ENCODE results near the gene MDH1.

GRCh38 chr2:63590626-63591408 lies 2.1 kb downstream of the MDH1 start:
- TF ChIP-seq CTCF (tag by site-specific recombination; IDR thresholded peaks at IDR 0.05) (no peak), ZNF530 (tag by site-specific recombination; IDR thresholded peaks at IDR 0.05; ENCODE audit: low read depth) (no peak), ZBTB8A (tag by site-specific recombination; IDR thresholded peaks at IDR 0.05) (no peak), SETDB1 (IDR thresholded peaks at IDR 0.05; ENCODE audit: insufficient read length, low read length) (no peak), ZNF121 (tag by site-specific recombination; IDR thresholded peaks at IDR 0.05) (no peak)
- TF ChIP-seq, protein P1, sequence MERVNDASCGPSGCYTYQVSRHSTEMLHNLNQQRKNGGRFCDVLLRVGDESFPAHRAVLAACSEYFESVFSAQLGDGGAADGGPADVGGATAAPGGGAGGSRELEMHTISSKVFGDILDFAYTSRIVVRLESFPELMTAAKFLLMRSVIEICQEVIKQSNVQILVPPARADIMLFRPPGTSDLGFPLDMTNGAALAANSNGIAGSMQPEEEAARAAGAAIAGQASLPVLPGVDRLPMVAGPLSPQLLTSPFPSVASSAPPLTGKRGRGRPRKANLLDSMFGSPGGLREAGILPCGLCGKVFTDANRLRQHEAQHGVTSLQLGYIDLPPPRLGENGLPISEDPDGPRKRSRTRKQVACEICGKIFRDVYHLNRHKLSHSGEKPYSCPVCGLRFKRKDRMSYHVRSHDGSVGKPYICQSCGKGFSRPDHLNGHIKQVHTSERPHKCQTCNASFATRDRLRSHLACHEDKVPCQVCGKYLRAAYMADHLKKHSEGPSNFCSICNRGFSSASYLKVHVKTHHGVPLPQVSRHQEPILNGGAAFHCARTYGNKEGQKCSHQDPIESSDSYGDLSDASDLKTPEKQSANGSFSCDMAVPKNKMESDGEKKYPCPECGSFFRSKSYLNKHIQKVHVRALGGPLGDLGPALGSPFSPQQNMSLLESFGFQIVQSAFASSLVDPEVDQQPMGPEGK (tag by site-specific recombination; IDR thresholded peaks at IDR 0.05), result no peak

Measured in HEK293 (cell line).